Nucleus accumbens (tissue), 56 donors: ENCODE results near the gene ANGPTL2.
A peak's percentile ranks its signal among the peaks of the same experiment; 100 is the strongest.
"Not testable (repeated sequence)": the region's sequence is repeated elsewhere in the genome, so short reads cannot be mapped to it uniquely, and the experiment has no call there.

Experiments
- DNase-seq, 56 donors: peaks; one replicate each; lab custom pipeline; 2025; lab: John Stamatoyannopoulos, UW

The ANGPTL2 gene

GRCh38 chr9:127155314-127155960 is 33.0 kb upstream of the ANGPTL2 start:
- no peak for DNase-seq

- peak in 40 of 56 donors; percentile 23 to 76 (median 48) for DNase-seq
Observed at GRCh38 chr9:127154390-127155191, 32.2 kb upstream of the ANGPTL2 start.

GRCh38 chr9:127154003-127154389 is 31.6 kb upstream of the ANGPTL2 start:
- no peak for DNase-seq

GRCh38 chr9:127153501-127153900 is 31.1 kb upstream of the ANGPTL2 start:
- DNase-seq, result no peak

GRCh38 chr9:127149463-127150390 is 27.3 kb upstream of the ANGPTL2 start:
- no peak for DNase-seq

GRCh38 chr9:127149010-127149409 is 26.6 kb upstream of the ANGPTL2 start:
- DNase-seq, result no peak

GRCh38 chr9:127148014-127148413 is 25.6 kb upstream of the ANGPTL2 start:
- DNase-seq, result no peak

GRCh38 chr9:127147251-127147650 is 24.8 kb upstream of the ANGPTL2 start:
- DNase-seq, result no peak

- DNase-seq, result not testable (repeated sequence)
Observed at GRCh38 chr9:127146841-127147240, 24.4 kb upstream of the ANGPTL2 start.

GRCh38 chr9:127144670-127145445 is 22.4 kb upstream of the ANGPTL2 start:
- DNase-seq, result no peak

- DNase-seq, result no peak
Observed at GRCh38 chr9:127143920-127144465, 21.6 kb upstream of the ANGPTL2 start.

GRCh38 chr9:127142931-127143464 is 20.6 kb upstream of the ANGPTL2 start:
- DNase-seq, result no peak

- no peak for DNase-seq
Observed at GRCh38 chr9:127142291-127142690, 19.9 kb upstream of the ANGPTL2 start.

- DNase-seq, result peak in 1 of 56 donors; percentile 34
Observed at GRCh38 chr9:127140842-127141675, 18.6 kb upstream of the ANGPTL2 start.

GRCh38 chr9:127140181-127140580 is 17.7 kb upstream of the ANGPTL2 start:
- DNase-seq, result no peak

- no peak for DNase-seq
Observed at GRCh38 chr9:127139775-127140174, 17.3 kb upstream of the ANGPTL2 start.

GRCh38 chr9:127139071-127139731 is 16.8 kb upstream of the ANGPTL2 start:
- DNase-seq, result no peak

- no peak for DNase-seq
Observed at GRCh38 chr9:127138444-127138843, 16.0 kb upstream of the ANGPTL2 start.
